ENCODE data around the gene RSRC1. TPM values are rescaled to one million over a fixed set of nuclear protein-coding genes. Genes with fewer than 3 reads are reported as not detected.
"Not testable (repeated sequence)": the region's sequence is repeated elsewhere in the genome, so short reads cannot be mapped to it uniquely, and the experiment has no call there.

The RSRC1 gene
- total RNA-seq, 2 experiments from 2014 or later = 44.9 to 61.6 TPM

DNA sequence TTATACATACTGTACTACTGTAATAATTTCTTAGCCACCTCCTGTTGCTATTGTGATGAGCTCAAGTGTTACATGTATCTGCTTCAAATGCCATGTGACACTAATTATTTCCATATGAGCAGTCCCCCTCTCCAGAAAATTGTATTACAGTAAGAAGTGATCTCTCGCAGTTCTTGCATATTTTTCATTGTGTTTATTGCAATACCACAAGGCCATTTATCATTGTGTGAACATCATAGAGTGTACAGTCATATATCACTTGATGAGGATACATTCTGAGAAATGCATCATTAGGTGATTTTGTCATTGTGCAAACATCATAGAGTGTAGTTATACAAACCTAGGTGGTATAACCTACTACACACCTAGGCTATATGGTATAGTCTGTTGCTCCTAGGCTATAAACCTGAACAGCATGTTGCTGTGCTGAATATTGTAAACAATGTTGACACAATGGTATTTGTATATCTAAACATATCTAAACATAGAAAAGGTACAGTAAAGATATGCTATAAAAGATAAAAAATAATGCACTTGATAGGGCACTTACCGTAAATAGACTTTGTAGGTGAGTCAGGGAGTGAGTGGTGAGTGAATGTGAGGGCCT lies 271.5 kb downstream of the RSRC1 start:
- no peak overlapping the region for H3K4me3 Mint-ChIP-seq

DNA sequence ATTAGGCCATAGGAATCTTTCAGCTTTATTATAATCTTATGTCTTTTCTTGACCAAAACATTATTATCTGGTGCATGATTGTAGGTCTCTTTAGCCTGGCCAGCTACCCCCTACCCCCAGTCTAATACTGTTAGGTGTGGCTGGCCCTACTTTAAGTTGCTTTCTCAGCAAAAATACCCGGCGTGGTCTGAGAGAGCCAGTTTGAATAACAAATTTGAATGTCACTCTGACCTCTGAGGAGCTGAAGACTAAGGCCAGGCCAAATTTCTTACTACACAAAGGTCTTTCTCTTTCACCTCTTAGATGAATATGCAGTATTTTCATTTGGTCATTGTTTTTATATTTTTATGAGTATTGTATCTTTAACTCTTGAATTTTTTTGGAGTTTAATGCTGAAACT lies 272.6 kb downstream of the RSRC1 start:
- ATAC-seq (no peak), DNase-seq (no peak)
- ChIA-PET POLR2A (no interaction called here), CTCF (interaction anchor here (1.5 to 1.6 kb wide), 2 partner anchors 51 to 850 kb away, joined by 3 read pairs; no protein-coding TSS in a partner anchor)
- H3K4me3 Mint-ChIP-seq = no peak overlapping the region
- no peaks in the 10 kb centered on the region for H3K27me3 Mint-ChIP-seq
- no peaks in the 10 kb centered on the region for H3K4me1 Mint-ChIP-seq
- no peak overlapping the region for H3K27ac Mint-ChIP-seq
- H3K9me3 Mint-ChIP-seq (ENCODE audit: low read depth) = no peaks in the 10 kb centered on the region
- H3K36me3 Mint-ChIP-seq (ENCODE audit: low read depth) = peaks cover 5% of the 10 kb centered on the region
- intact Hi-C loops (cut with DNase I, micrococcal nuclease) = no loop called here

More for the DNA sequence above, 271.5 kb downstream of the RSRC1 start:
- Mint-ChIP-seq H3K27ac (no peak overlapping the region), H3K9me3 (ENCODE audit: low read depth) (no peaks in the 10 kb centered on the region), H3K4me1 (no peaks in the 10 kb centered on the region), H3K27me3 (no peaks in the 10 kb centered on the region), H3K36me3 (ENCODE audit: low read depth) (peaks cover 6% of the 10 kb centered on the region)
- peak; percentile 61 for ATAC-seq
- intact Hi-C loops (cut with DNase I, micrococcal nuclease) = no loop called here
- ChIA-PET CTCF (no interaction called here), POLR2A (no interaction called here)
- DNase-seq = no peak

DNA sequence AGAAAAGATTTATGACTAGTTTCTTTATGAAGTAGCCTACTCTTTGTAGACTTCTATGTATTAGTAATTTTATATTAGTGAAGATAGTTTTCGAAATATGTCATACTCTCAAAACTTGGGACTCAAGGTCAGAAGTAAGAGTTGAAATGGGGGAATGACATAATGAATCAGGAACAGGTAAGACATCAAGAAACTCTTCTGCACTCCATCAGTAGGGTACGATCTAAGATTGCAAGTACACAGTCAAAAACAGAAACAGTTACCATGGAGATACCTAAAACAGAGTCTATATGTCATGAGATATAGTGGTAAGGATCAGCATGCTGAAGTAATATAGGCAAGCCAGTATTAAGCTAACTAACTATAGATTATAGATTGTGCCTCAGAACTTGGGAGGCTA lies 274.1 kb downstream of the RSRC1 start:
- Mint-ChIP-seq H3K36me3 (ENCODE audit: low read depth) (peaks cover 2% of the 10 kb centered on the region), H3K9me3 (ENCODE audit: low read depth) (no peaks in the 10 kb centered on the region), H3K27ac (no peak overlapping the region), H3K4me3 (no peak overlapping the region), H3K27me3 (no peaks in the 10 kb centered on the region), H3K4me1 (no peaks in the 10 kb centered on the region)
- ChIA-PET CTCF (interaction anchor here (0.8 kb wide), 1 partner anchor 40 kb away, joined by 4 read pairs; no protein-coding TSS in a partner anchor), POLR2A (no interaction called here)
- intact Hi-C loops (cut with DNase I, micrococcal nuclease) = no loop called here
- ATAC-seq (peak; percentile 49), DNase-seq (no peak)

DNA sequence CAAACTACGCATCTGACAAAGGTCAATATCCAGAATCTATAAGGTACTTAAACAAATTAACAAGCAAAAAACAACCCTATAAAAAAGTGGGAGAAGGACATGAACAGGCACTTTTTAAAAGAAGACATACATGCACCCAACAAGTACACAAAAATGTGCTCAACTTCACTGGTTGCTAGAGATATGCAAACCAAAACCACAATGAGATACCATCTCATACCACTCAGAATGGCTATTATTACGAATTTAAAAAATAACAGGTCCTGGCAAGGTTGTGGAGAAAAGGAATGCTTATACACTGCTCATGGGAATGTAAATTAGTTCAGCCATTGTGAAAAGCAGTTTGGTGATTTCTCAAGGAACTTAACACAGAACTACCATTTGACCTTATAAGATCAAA lies 285.5 kb downstream of the RSRC1 start:
- H3K27me3 Mint-ChIP-seq = no peaks in the 10 kb centered on the region
- ChIA-PET POLR2A (no interaction called here), CTCF (no interaction called here)
- ATAC-seq = no peak
- no peak for DNase-seq
- peaks cover 30% of the 10 kb centered on the region for H3K9me3 Mint-ChIP-seq (ENCODE audit: low read depth)
- H3K4me3 Mint-ChIP-seq = no peak overlapping the region
- peaks cover 17% of the 10 kb centered on the region for H3K36me3 Mint-ChIP-seq (ENCODE audit: low read depth)
- no peaks in the 10 kb centered on the region for H3K4me1 Mint-ChIP-seq
- no peak overlapping the region for H3K27ac Mint-ChIP-seq
- intact Hi-C loops (cut with DNase I, micrococcal nuclease) = no loop called here

DNA sequence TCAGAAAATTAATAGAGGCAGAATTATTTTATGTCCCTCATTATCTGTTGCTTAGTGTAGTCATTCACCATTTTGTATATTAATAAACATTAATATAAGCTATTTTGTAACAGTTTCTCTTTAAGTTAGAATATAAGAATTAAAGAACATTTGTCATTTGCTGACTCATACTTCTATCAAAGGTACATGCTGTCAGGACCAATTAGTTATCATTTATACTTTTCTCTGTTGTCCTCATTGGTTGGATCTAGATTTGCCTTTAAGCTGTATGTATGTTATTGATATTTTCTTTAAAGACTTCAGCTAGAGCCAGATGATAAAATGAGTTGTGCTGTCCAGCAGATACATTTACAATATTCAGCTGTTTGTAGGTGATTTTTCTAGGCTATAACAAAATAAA lies 292.7 kb downstream of the RSRC1 start:
- ChIA-PET POLR2A (no interaction called here), CTCF (interaction anchor here (0.6 to 0.8 kb wide), 2 partner anchors 38 to 1012 kb away, joined by 3 read pairs; no protein-coding TSS in a partner anchor)
- ATAC-seq (no peak), DNase-seq (no peak)
- intact Hi-C loops (cut with DNase I, micrococcal nuclease) = no loop called here
- Mint-ChIP-seq H3K27ac (no peak overlapping the region), H3K27me3 (no peaks in the 10 kb centered on the region), H3K4me3 (no peak overlapping the region), H3K4me1 (no peaks in the 10 kb centered on the region), H3K9me3 (ENCODE audit: low read depth) (no peaks in the 10 kb centered on the region), H3K36me3 (ENCODE audit: low read depth) (no peaks in the 10 kb centered on the region)

DNA sequence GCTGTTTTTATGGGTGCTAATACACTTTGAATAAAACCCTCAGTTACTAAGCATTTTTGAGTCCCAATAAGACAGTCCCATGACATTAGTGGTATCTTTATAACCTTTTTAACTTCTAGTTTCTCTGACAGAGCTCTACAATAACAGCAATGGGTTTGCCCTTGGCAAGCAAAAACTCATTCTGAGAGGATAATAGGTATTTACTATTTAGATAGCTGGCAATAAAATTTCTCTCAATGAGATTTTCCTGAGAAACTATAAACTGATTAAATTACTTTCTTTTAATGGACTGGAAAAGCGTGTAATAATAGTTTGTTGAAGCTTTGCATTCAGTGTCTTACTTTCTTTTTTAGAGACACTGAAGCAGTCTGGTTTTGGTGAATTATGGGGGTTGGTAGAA lies 293.1 kb downstream of the RSRC1 start:
- H3K27ac Mint-ChIP-seq = no peak overlapping the region
- no peaks in the 10 kb centered on the region for H3K36me3 Mint-ChIP-seq (ENCODE audit: low read depth)
- no peak overlapping the region for H3K4me3 Mint-ChIP-seq
- no peaks in the 10 kb centered on the region for H3K9me3 Mint-ChIP-seq (ENCODE audit: low read depth)
- H3K4me1 Mint-ChIP-seq = no peaks in the 10 kb centered on the region
- POLR2A ChIA-PET = no interaction called here
- CTCF ChIA-PET = interaction anchor here (0.8 kb wide), 1 partner anchor 39 kb away, joined by 3 read pairs; no protein-coding TSS in a partner anchor
- ATAC-seq = no peak
- H3K27me3 Mint-ChIP-seq = no peaks in the 10 kb centered on the region
- no peak for DNase-seq
- intact Hi-C loops (cut with DNase I, micrococcal nuclease) = no loop called here

DNA sequence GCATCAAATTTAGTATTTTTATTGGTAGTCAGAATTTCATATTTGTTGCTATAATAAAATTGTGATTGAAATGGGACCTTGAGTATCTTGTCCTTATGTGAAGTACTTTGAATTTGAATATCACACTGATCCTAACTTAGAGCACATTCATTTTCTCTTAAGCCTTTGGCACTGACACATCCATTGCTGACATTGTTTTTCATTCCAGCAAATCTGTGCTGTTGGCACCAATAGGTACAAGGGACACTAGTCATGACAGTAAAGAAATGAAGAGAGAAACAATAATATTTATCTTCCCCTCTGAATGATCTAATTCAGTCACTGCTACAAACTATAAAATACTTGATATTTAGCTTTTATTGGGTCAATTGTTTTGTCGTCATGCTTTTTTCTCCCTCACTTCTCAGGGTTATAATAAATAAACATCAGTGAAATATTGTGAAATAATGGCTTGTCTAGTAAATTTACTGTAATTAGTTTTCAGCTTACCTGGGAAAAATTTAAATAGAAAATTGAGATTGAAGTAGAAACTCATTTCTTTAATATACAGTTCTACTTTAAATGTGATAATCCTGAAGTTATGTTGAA lies 294.3 kb downstream of the RSRC1 start:
- Mint-ChIP-seq H3K36me3 (ENCODE audit: low read depth) (no peaks in the 10 kb centered on the region), H3K27me3 (no peaks in the 10 kb centered on the region), H3K4me3 (no peak overlapping the region), H3K27ac (no peak overlapping the region), H3K4me1 (no peaks in the 10 kb centered on the region), H3K9me3 (ENCODE audit: low read depth) (no peaks in the 10 kb centered on the region)
- intact Hi-C loops (cut with DNase I, micrococcal nuclease) = no loop called here
- DNase-seq = no peak
- POLR2A ChIA-PET = no interaction called here
- no peak for ATAC-seq
- CTCF ChIA-PET = no interaction called here

DNA sequence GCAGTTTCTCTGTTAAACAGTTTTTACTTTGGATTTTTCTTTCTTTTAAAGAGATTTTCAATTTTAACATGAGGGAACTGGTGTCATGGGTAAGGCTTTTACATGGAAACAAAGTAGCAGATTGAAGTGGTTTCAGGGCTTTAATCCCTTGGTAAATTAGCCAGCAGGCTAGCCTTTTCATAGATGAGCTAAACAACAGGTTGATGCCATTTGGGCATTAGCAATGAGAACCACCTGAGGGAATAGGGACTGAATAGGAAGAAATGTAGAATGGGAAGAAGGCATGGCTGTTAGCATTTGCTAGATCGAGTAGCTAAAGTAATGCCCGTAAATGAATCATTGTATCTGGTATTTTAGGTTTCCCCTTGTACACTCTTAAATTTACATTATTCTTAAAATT lies 295.6 kb downstream of the RSRC1 start:
- no peak for DNase-seq
- POLR2A ChIA-PET = no interaction called here
- CTCF ChIA-PET = no interaction called here
- H3K36me3 Mint-ChIP-seq (ENCODE audit: low read depth) = no peaks in the 10 kb centered on the region
- no peak for ATAC-seq
- H3K27ac Mint-ChIP-seq = no peak overlapping the region
- no peaks in the 10 kb centered on the region for H3K27me3 Mint-ChIP-seq
- no peaks in the 10 kb centered on the region for H3K9me3 Mint-ChIP-seq (ENCODE audit: low read depth)
- H3K4me1 Mint-ChIP-seq = no peaks in the 10 kb centered on the region
- H3K4me3 Mint-ChIP-seq = no peak overlapping the region
- intact Hi-C loops (cut with DNase I, micrococcal nuclease) = no loop called here

DNA sequence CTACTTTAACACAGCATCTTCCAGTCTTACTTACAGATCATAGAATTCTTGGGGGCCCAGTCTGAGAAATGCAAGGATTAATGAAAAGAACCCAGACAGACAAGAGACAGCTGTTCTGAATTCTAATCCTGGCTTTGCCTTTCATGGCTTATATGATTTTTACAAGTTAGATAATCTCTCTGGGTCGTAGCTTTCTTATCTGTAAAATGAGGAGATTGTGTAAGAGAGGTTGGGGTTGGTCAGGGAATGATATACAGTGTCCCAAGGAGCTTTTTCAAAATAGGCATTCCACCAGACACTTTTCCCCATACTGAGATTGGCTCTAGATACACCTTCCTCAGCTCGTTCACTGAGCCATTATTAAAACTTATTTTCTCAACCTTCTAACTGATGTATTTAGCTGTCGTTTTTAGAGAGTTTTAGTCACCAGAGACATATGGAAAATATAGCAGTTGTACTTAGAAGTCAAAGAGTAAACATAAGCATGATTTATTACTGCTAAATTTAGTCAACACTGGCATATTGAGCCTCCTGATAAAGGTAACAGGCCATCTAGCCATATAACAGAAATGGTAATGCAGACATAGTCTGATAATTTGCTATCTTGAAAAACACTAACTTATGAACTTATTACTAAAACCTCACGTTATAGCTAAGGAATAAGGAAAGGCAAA lies 298.1 kb downstream of the RSRC1 start:
- H3K4me1 Mint-ChIP-seq = no peaks in the 10 kb centered on the region
- no peak overlapping the region for H3K4me3 Mint-ChIP-seq
- no peak overlapping the region for H3K27ac Mint-ChIP-seq
- DNase-seq (no peak), ATAC-seq (no peak)
- peaks cover 2% of the 10 kb centered on the region for H3K9me3 Mint-ChIP-seq (ENCODE audit: low read depth)
- H3K36me3 Mint-ChIP-seq (ENCODE audit: low read depth) = peaks cover 4% of the 10 kb centered on the region
- no peaks in the 10 kb centered on the region for H3K27me3 Mint-ChIP-seq
- CTCF ChIA-PET = interaction anchor here (1.4 kb wide), 1 partner anchor 17 kb away, joined by 4 read pairs; no protein-coding TSS in a partner anchor
- intact Hi-C loops (cut with DNase I, micrococcal nuclease) = no loop called here
- POLR2A ChIA-PET = no interaction called here

DNA sequence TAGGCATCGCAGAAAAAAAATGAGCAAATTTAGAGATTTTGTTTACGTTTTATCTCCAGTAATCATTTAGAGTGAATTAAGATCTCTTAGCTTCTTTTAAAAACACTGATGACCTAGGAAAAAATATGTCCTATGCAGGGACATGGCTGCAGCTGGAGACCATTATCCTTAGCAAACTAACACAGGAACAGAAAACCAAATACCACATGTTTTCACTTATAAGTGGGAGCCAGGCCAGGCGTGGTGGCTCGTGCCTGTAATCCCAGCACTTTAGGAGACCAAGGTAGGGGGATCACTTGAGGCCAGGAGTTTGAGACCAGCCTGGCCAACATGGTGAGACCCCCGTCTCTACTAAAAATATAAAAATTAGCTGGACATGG lies 298.6 kb downstream of the RSRC1 start:
- DNase-seq; H3K27me3 Mint-ChIP-seq; POLR2A ChIA-PET; H3K27ac Mint-ChIP-seq; H3K9me3 Mint-ChIP-seq (ENCODE audit: low read depth); H3K4me1 Mint-ChIP-seq; H3K4me3 Mint-ChIP-seq; H3K36me3 Mint-ChIP-seq (ENCODE audit: low read depth); ATAC-seq; intact Hi-C loops (cut with DNase I, micrococcal nuclease): not testable (repeated sequence)
- CTCF ChIA-PET = interaction anchor here (1.4 kb wide), 1 partner anchor 17 kb away, joined by 4 read pairs; no protein-coding TSS in a partner anchor

DNA sequence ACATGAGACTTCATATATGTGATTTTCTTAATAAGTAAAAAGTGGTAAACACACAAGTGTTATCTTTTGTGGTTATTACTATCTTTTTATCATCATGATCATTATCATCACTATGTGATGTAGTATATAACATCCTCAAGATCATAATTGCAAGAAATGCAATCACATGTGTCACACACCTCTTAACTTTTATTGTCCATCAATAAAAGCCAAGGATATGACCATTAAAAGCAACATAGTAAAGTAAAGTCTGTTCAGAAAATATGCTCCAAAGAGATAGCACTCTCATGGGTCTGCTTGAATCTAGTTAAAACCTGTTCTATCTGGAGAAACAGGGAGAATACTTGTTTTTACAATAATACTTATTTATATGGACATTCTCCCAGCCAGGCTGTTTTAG lies 308.1 kb downstream of the RSRC1 start:
- Mint-ChIP-seq H3K27me3 (no peaks in the 10 kb centered on the region), H3K4me3 (no peak overlapping the region), H3K9me3 (ENCODE audit: low read depth) (peaks cover 6% of the 10 kb centered on the region), H3K4me1 (peaks cover 10% of the 10 kb centered on the region), H3K27ac (no peak overlapping the region), H3K36me3 (ENCODE audit: low read depth) (peaks cover 11% of the 10 kb centered on the region)
- CTCF ChIA-PET = no interaction called here
- no peak for ATAC-seq
- intact Hi-C loops (cut with DNase I, micrococcal nuclease) = no loop called here
- DNase-seq = no peak
- POLR2A ChIA-PET = no interaction called here

Data from activated CD4-positive, alpha-beta T cell treated with anti-CD3 and anti-CD28 coated beads for 36 hours (primary cell).